HCT116 (cell line): Measurements from ENCODE around the gene SLC4A5. TPM values are rescaled to one million over a fixed set of nuclear protein-coding genes. Genes with fewer than 3 reads are reported as not detected.

Experiments
- ATAC-seq: fragments of 200-7000 bp; cut with Tn5 transposase; 2 replicates; pipeline ENCODE4 v1.9.1; 2020; ENCODE audit warnings: mild to moderate bottlenecking, moderate library complexity
- BruUV-seq: library from RNA; stranded (reverse); fragments of 400-500 nt; replicated peaks from 2 replicates; lab custom pipeline; 2021; lab: Mats Ljungman, UMichigan
- CTCF ChIA-PET: fragments of 300-600 bp; sonication (Branson Sonifier 250); formaldehyde crosslinking; loops from one replicate; lab custom pipeline; 2021; ENCODE audit warnings: antibody characterized with exemption; lab: Charles Lee
- POLR2A ChIA-PET: fragments of 300-600, 350-600 bp; sonication (Branson Sonifier 250); formaldehyde crosslinking; loops from one replicate; lab custom pipeline; 2021; ENCODE audit warnings: antibody characterized with exemption; lab: Charles Lee
- RAD21 ChIA-PET, 2 experiments: fragments of 300-600 bp; sonication (Branson Sonifier 250); formaldehyde crosslinking; loops; one replicate each; lab custom pipeline; 2023; ENCODE audit warnings: low total read pairs in 2 of 2; ENCODE audit not compliant: uncharacterized antibody in 2 of 2, unreplicated experiment in 2 of 2, low non-redundant PET in 1 of 2; lab: Charles Lee
- DNase-seq: peaks from one replicate; pipeline ENCODE4 v3.0.0-alpha.2; 2010; ENCODE audit warnings: low read depth, low spot score
- H2AFZ ChIP-seq: fragments of 200-600 bp; shearing (Covaris generic), sonication (generic); 2 replicates; pipeline ENCODE4 v1.6.1; 2017; ENCODE audit warnings: low read depth, mixed run types, mixed read lengths, antibody characterized with exemption, low read length; ENCODE audit not compliant: poor library complexity, severe bottlenecking
- H3K27ac ChIP-seq: 2 replicates; pipeline ENCODE4 v1.5.1; 2012; ENCODE audit warnings: low read depth, low read length
- H3K27me3 ChIP-seq: fragments of 200-600 bp; sonication (generic); 2 replicates; pipeline ENCODE4 v1.6.1; 2016; ENCODE audit warnings: mixed run types, low read length, mixed read lengths; ENCODE audit not compliant: insufficient read depth
- H3K36me3 ChIP-seq, 2 experiments: fragments of 200-500 bp in 1 of 2; fragments of 200-600 bp in 1 of 2; sonication (Bioruptor generic) in 1 of 2; sonication (generic) in 1 of 2; 2 replicates each; pipeline versions ENCODE4 v1.5.1 to v1.6.1; 2014 to 2016; ENCODE audit warnings: low read length in 2 of 2, inconsistent platforms in 1 of 2, mixed read lengths in 1 of 2, mixed run types in 1 of 2; ENCODE audit not compliant: insufficient read depth in 2 of 2, control insufficient read depth in 1 of 2
- H3K4me1 ChIP-seq, 2 experiments: fragments of 200-600 bp in 1 of 2; sonication (generic) in 1 of 2; 2 replicates each; pipeline versions ENCODE4 v1.5.1 to v1.6.1; 2012 to 2017; ENCODE audit warnings: low read length in 2 of 2, inconsistent platforms in 1 of 2, mild to moderate bottlenecking in 1 of 2, mixed read lengths in 1 of 2, mixed run types in 1 of 2, moderate library complexity in 1 of 2; ENCODE audit not compliant: insufficient read depth in 2 of 2, control insufficient read depth in 1 of 2
- H3K4me2 ChIP-seq: fragments of 200-600 bp; sonication (generic); 2 replicates; pipeline ENCODE4 v1.6.1; 2017; ENCODE audit warnings: mixed run types, low read length, mixed read lengths
- H3K4me3 ChIP-seq, 2 experiments: fragments of 200-600 bp in 1 of 2; sonication (generic) in 1 of 2; replicated peaks in 1 of 2; 2 replicates each; pipeline ENCODE4 v1.5.1; 2011 to 2016; ENCODE audit warnings: low read length in 2 of 2, control low read depth in 1 of 2, low read depth in 1 of 2, mild to moderate bottlenecking in 1 of 2, mixed read lengths in 1 of 2, mixed run types in 1 of 2
- H3K79me2 ChIP-seq: fragments of 200-600 bp; sonication (generic); 2 replicates; pipeline ENCODE4 v1.6.1; 2017; ENCODE audit warnings: mild to moderate bottlenecking, mixed run types, low read length, moderate library complexity, mixed read lengths; ENCODE audit not compliant: insufficient read depth
- H3K9ac ChIP-seq: fragments of 200-600 bp; sonication (generic); 2 replicates; pipeline ENCODE4 v1.6.1; 2016; ENCODE audit warnings: low read length, mixed read lengths
- H3K9me2 ChIP-seq: fragments of 200-600 bp; sonication (generic), shearing (Covaris generic); 2 replicates; pipeline ENCODE4 v1.6.1; 2017; ENCODE audit warnings: mixed run types, mild to moderate bottlenecking, moderate library complexity; ENCODE audit not compliant: insufficient read depth
- H3K9me3 ChIP-seq, 2 experiments: fragments of 200-500 bp in 1 of 2; fragments of 200-600 bp in 1 of 2; sonication (Bioruptor generic) in 1 of 2; sonication (generic) in 1 of 2; 2 replicates each; pipeline ENCODE4 v1.6.1; 2014 to 2017; ENCODE audit warnings: low read length in 2 of 2, mixed read lengths in 2 of 2, inconsistent platforms in 1 of 2, low read depth in 1 of 2, mild to moderate bottlenecking in 1 of 2, mixed run types in 1 of 2, moderate library complexity in 1 of 2; ENCODE audit not compliant: control insufficient read depth in 1 of 2, insufficient read depth in 1 of 2
- H4K20me1 ChIP-seq: fragments of 200-600 bp; sonication (generic), shearing (Covaris generic); 2 replicates; pipeline ENCODE4 v1.6.1; 2017; ENCODE audit warnings: mixed run types, mild to moderate bottlenecking, moderate library complexity; ENCODE audit not compliant: insufficient read depth
- CBX3 ChIP-seq: IDR thresholded peaks from 2 replicates; pipeline ENCODE4 v1.6.1; 2012; ENCODE audit warnings: low read depth
- CEBPB ChIP-seq: IDR thresholded peaks from 2 replicates; pipeline ENCODE4 v1.6.1; 2012; ENCODE audit warnings: low read depth
- CTCF ChIP-seq, 3 experiments: fragments of 200-600 bp in 1 of 3; sonication (generic) in 1 of 3; IDR thresholded peaks in 2 of 3; conservative IDR thresholded peaks in 1 of 3; 2 replicates each; pipeline ENCODE4 v1.5.1; 2012 to 2017; ENCODE audit warnings: low read depth in 2 of 3, low read length in 2 of 3, antibody characterized with exemption in 1 of 3, borderline replicate concordance in 1 of 3, control low read depth in 1 of 3, mild to moderate bottlenecking in 1 of 3, mixed read lengths in 1 of 3, mixed run types in 1 of 3, moderate library complexity in 1 of 3; ENCODE audit not compliant: insufficient read depth in 1 of 3
- POLR2AphosphoS5 ChIP-seq: IDR thresholded peaks from 2 replicates; pipeline ENCODE4 v1.6.1; 2011; ENCODE audit warnings: mild to moderate bottlenecking, low read depth, low read length, moderate library complexity
- REST ChIP-seq: IDR thresholded peaks from 2 replicates; pipeline ENCODE4 v1.6.1; 2012; ENCODE audit warnings: low read depth
- SIN3A ChIP-seq: IDR thresholded peaks from 2 replicates; pipeline ENCODE4 v1.6.1; 2012; ENCODE audit warnings: low read depth
- SRF ChIP-seq: IDR thresholded peaks from 2 replicates; pipeline ENCODE4 v1.6.1; 2012; ENCODE audit warnings: low read depth
- YY1 ChIP-seq: IDR thresholded peaks from 2 replicates; pipeline ENCODE4 v1.6.1; 2011; ENCODE audit warnings: low read length, low read depth, moderate library complexity, mild to moderate bottlenecking; ENCODE audit not compliant: insufficient replicate concordance; ENCODE audit errors: extremely low read depth
- ZNF274 ChIP-seq: fragments of 200-500 bp; sonication (Bioruptor generic); IDR thresholded peaks from 2 replicates; pipeline ENCODE4 v1.6.1; 2014; ENCODE audit warnings: mild to moderate bottlenecking, low read depth, low read length, inconsistent platforms
- intact Hi-C: fragments of 100-400 bp; cut with micrococcal nuclease; formaldehyde crosslinking; loops from 2 replicates; pipeline ENCODE4 v1.10.0; 2022
- total RNA-seq: library from RNA; stranded (reverse); gene quantifications from one replicate; pipeline ENCODE4 v1.2.1, GENCODE V29; 2021; ENCODE audit not compliant: unreplicated experiment

Gene SLC4A5
- total RNA-seq, 1 experiment from 2014 or later, result 0.91 TPM

DNA sequence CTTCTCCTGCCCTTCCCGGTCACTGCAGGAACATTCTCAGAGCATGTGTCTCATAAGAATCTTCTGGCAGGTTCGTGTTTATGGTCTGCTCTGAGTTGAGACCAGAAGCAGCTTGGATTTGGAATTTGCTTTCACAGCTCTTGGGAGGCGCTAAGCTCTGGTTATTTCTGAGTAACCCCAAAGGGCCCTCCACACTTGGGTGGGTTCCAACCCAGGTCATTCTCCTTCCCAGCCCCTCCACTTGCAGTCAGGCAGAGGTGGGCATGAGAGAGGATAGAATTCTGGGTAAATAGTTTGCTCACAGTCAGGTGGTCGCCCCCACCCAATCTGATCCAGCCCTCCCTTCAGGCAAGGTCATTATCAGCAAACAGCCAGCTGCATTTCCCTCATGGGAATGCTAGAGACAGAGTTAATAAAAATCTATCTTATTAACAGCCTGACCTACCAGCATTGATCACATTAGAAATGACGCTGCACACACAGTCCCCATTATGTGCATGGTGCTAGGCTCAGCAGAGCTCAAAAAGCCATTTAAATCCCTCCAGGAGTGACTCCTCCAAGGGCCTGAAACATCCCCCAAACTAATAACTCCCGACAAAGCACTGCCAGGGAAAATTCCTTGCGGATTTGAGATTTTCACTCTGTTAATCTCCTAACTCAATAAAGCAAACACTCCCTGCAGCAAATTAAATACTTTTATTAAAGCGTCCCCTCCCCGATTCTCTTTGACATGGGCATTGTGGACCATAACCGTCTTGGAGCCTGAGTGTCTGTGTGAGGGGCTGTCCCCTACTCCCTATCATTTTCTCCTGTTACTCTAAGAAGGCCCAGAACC, 61.9 kb downstream of the SLC4A5 start:
- no peak overlapping the region for H2AFZ ChIP-seq

GRCh38 chr2:74278694-74279093, 64.5 kb downstream of the SLC4A5 start:
- Histone ChIP-seq H2AFZ (no peak overlapping the region), H3K4me3 (no peak overlapping the region), H3K9me2 (no peaks in the 10 kb centered on the region), H4K20me1 (no peaks in the 10 kb centered on the region), H3K79me2 (no peaks in the 10 kb centered on the region), H3K27me3 (peaks cover 17% of the 10 kb centered on the region; the same call in 1 of the 2 replicates), H3K4me1 (no peaks in the 10 kb centered on the region), H3K36me3 (no peaks in the 10 kb centered on the region), H3K27ac (no peak overlapping the region), H3K9ac (no peak overlapping the region), H3K4me2 (no peak overlapping the region), H3K9me3 (no peaks in the 10 kb centered on the region)
- no peak for DNase-seq
- intact Hi-C loops, result no loop called here
- ChIA-PET CTCF (no interaction called here), POLR2A (no interaction called here), RAD21 (no interaction called here)
- no peak for ATAC-seq
- TF ChIP-seq REST, result no peak
- no peak for TF ChIP-seq CBX3
- no peak for TF ChIP-seq POLR2AphosphoS5
- TF ChIP-seq CTCF (IDR thresholded peaks at IDR 0.05 in 2 of 3, conservative IDR thresholded peaks at IDR 0.05 in 1 of 3; ENCODE audit: borderline replicate concordance in 1 of 3, insufficient read depth in 1 of 3, low read depth in 2 of 3, low read length in 2 of 3), result no peak
- TF ChIP-seq YY1, result no peak
- TF ChIP-seq CEBPB, result no peak
- TF ChIP-seq SRF, result no peak
- TF ChIP-seq ZNF274, result no peak
- no TSS peak for BruUV-seq

More for the DNA sequence above, 61.9 kb downstream of the SLC4A5 start:
- Histone ChIP-seq H3K79me2 (no peaks in the 10 kb centered on the region), H3K9ac (no peak overlapping the region), H4K20me1 (no peaks in the 10 kb centered on the region), H3K9me3 (no peaks in the 10 kb centered on the region), H3K36me3 (no peaks in the 10 kb centered on the region), H3K4me2 (no peak overlapping the region), H3K9me2 (no peaks in the 10 kb centered on the region), H3K27me3 (peaks cover 17% of the 10 kb centered on the region; the same call in 1 of the 2 replicates), H3K4me1 (no peaks in the 10 kb centered on the region), H3K27ac (no peak overlapping the region), H3K4me3 (no peak overlapping the region)
- POLR2A ChIA-PET, result no interaction called here
- RAD21 ChIA-PET, result no interaction called here
- no peak for TF ChIP-seq SIN3A
- DNase-seq (no peak), ATAC-seq (no peak)
- CTCF ChIA-PET, result no interaction called here
- no TSS peak for BruUV-seq
- intact Hi-C loops, result no loop called here
